ENCODE data around the gene UBE2H. TPM values are rescaled to one million over a fixed set of nuclear protein-coding genes. Genes with fewer than 3 reads are reported as not detected.
A peak's percentile ranks its signal among the peaks of the same experiment; 100 is the strongest.
"Not testable (repeated sequence)": the region's sequence is repeated elsewhere in the genome, so short reads cannot be mapped to it uniquely, and the experiment has no call there.

The UBE2H gene
- total RNA-seq, 2 donors from 2014 or later = 77.9 to 84.2 TPM

DNA sequence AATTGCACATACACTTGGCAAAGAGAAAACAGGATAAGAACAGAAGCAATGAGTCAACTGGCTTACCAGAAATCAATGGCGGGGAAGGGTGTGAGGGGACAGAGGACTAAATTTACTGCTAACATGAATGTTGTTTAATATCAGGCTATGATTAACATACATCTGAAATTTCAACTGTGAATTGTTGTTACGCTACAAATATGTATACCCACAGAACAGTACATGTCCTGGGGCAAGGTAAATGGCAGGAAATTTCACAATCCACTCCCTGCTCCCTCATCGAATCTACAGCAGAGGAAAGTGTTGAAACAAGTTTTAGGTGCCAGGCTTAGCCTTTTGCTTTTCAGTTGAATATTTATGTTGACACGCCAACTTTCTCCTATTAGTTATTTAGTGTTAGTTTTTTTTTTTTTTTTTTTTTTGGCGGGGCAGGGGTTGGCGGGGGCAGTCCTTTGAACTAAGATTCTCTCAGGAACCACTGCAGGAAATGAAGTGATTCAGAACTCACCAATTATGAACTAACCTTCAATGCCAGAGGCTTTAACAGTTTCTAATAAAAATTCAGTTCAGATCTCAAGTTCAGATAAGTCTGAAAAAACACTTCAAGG lies 99.0 kb downstream of the UBE2H start:
- H3K27ac Mint-ChIP-seq = peak overlapping the region; percentile 70
- no peak for DNase-seq

DNA sequence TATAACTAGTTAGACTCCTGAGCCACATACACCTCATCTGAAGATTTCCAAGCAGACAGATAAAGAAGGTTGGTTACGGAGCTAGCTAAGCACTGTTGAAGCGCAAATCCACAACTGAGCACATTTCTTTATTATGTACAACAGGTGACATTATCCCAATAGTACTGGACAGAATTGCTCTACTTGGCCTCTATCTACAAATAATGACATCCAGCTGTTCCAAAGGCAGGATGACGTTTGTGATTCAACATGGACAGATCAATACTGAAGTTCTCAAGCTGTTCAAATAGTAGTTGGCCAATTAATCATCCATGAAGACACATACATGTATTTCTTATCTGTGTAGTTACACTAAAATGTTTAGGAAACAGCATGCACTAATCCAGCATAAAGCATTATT lies 101.0 kb downstream of the UBE2H start:
- ATAC-seq (no peak), DNase-seq (no peak)
- H3K36me3 Mint-ChIP-seq (ENCODE audit: low read depth) = peaks cover 6% of the 10 kb centered on the region
- peaks cover 44% of the 10 kb centered on the region for H3K4me1 Mint-ChIP-seq
- no peak overlapping the region for H3K27ac Mint-ChIP-seq
- no peak overlapping the region for H3K4me3 Mint-ChIP-seq
- no peaks in the 10 kb centered on the region for H3K27me3 Mint-ChIP-seq
- no peaks in the 10 kb centered on the region for H3K9me3 ChIP-seq (ENCODE audit: control insufficient read depth, low read length, poor library complexity, severe bottlenecking)

More for the DNA sequence above, 99.0 kb downstream of the UBE2H start:
- H3K9me3 ChIP-seq (ENCODE audit: control insufficient read depth, low read length, poor library complexity, severe bottlenecking) = no peaks in the 10 kb centered on the region
- Mint-ChIP-seq H3K36me3 (ENCODE audit: low read depth) (peaks cover 4% of the 10 kb centered on the region), H3K4me3 (no peak overlapping the region), H3K4me1 (peaks cover 47% of the 10 kb centered on the region), H3K27me3 (no peaks in the 10 kb centered on the region)
- no peak for ATAC-seq

GRCh38 chr7:129851174-129851573 lies 101.6 kb downstream of the UBE2H start:
- H3K27ac Mint-ChIP-seq = no peak overlapping the region
- no peak overlapping the region for H3K4me3 Mint-ChIP-seq
- no peak for DNase-seq
- peaks cover 6% of the 10 kb centered on the region for H3K36me3 Mint-ChIP-seq (ENCODE audit: low read depth)
- no peaks in the 10 kb centered on the region for H3K27me3 Mint-ChIP-seq
- H3K4me1 Mint-ChIP-seq = peaks cover 43% of the 10 kb centered on the region
- ATAC-seq = no peak
- no peaks in the 10 kb centered on the region for H3K9me3 ChIP-seq (ENCODE audit: control insufficient read depth, low read length, poor library complexity, severe bottlenecking)

DNA sequence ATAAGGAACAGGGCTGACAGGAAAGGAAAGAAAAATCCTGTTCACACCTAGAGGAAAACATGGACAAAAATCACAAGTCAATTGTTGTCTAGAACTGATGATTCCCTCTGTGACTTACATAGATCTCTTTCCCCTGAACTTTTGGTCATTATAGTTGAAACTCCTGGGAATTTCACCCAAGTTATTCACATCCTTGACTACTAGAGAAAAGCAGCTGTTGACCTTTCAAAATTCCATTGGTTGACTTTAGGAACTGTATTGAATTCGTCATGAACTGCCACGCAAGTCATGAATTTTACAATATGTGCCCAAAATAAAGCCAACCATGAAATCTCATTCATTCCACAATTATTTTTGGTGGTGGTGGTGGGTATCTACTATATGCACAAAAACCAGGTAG lies 104.3 kb downstream of the UBE2H start:
- Mint-ChIP-seq H3K27ac (peak overlapping the region; percentile 49), H3K4me3 (no peak overlapping the region), H3K36me3 (ENCODE audit: low read depth) (peaks cover 4% of the 10 kb centered on the region), H3K4me1 (peaks cover 35% of the 10 kb centered on the region), H3K27me3 (no peaks in the 10 kb centered on the region)
- ATAC-seq (no peak), DNase-seq (no peak)
- no peaks in the 10 kb centered on the region for H3K9me3 ChIP-seq (ENCODE audit: control insufficient read depth, low read length, poor library complexity, severe bottlenecking)

GRCh38 chr7:129845972-129846327 lies 106.8 kb downstream of the UBE2H start:
- H3K27ac Mint-ChIP-seq = no peak overlapping the region
- H3K36me3 Mint-ChIP-seq (ENCODE audit: low read depth) = peaks cover 4% of the 10 kb centered on the region

GRCh38 chr7:129845178-129845971 lies 107.4 kb downstream of the UBE2H start:
- Mint-ChIP-seq H3K4me1 (peaks cover 34% of the 10 kb centered on the region), H3K27me3 (no peaks in the 10 kb centered on the region), H3K4me3 (no peak overlapping the region), H3K36me3 (ENCODE audit: low read depth) (peaks cover 4% of the 10 kb centered on the region), H3K27ac (peak overlapping the region; percentile 57)
- no peak for ATAC-seq
- DNase-seq = no peak
- H3K9me3 ChIP-seq (ENCODE audit: control insufficient read depth, low read length, poor library complexity, severe bottlenecking) = no peaks in the 10 kb centered on the region

More at GRCh38 chr7:129845972-129846327, 106.8 kb downstream of the UBE2H start:
- no peaks in the 10 kb centered on the region for H3K27me3 Mint-ChIP-seq
- no peak for DNase-seq
- no peak for ATAC-seq
- no peaks in the 10 kb centered on the region for H3K9me3 ChIP-seq (ENCODE audit: control insufficient read depth, low read length, poor library complexity, severe bottlenecking)
- no peak overlapping the region for H3K4me3 Mint-ChIP-seq
- peaks cover 34% of the 10 kb centered on the region for H3K4me1 Mint-ChIP-seq

DNA sequence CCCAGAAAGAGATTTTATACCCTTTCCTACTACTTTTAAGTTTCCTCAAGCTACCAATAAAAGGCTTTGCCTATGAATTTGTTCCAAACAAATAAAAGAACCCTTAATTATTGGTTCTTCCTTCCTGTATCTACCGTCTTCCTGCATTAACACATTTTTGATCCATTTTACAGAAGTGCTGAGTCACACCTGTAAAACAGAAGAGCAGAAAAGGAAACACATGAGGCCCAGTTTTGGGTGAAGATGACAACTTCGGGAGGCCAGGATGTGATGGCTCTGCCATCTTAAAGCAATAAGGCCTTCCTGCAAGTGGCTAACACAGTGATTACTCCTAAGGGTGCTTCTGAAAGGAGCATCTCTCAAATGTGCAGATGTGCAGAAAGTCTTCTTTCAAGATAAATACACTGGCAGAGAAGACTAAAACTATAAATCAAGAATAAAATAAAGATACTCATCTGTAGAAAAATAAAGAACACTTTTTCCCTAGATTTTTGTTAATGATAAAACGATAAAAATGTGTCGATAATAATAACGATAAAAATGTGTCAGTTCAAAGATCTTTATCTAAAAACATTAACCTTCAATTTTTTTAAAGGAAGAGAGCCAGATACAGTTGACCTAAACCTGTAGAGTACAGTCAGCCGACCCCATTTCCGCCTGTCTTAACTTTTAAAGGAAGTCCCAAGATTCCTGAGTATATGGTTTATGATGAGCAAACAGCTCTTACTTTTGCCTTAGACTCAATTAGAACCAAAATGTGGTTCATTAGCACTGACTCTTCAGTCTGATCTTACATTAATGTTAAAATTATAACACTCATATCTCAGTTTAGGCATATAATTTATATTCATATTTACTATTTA lies 108.6 kb downstream of the UBE2H start:
- peaks cover 33% of the 10 kb centered on the region for H3K4me1 Mint-ChIP-seq
- ATAC-seq = no peak
- H3K4me3 Mint-ChIP-seq = no peak overlapping the region

GRCh38 chr7:129843365-129843898 lies 109.3 kb downstream of the UBE2H start:
- ATAC-seq (no peak), DNase-seq (no peak)
- no peaks in the 10 kb centered on the region for H3K27me3 Mint-ChIP-seq
- H3K9me3 ChIP-seq (ENCODE audit: control insufficient read depth, low read length, poor library complexity, severe bottlenecking) = no peaks in the 10 kb centered on the region
- peaks cover 33% of the 10 kb centered on the region for H3K4me1 Mint-ChIP-seq
- H3K4me3 Mint-ChIP-seq = peak overlapping the region; percentile 59
- H3K27ac Mint-ChIP-seq = peak overlapping the region; percentile 57
- peaks cover 2% of the 10 kb centered on the region for H3K36me3 Mint-ChIP-seq (ENCODE audit: low read depth)

More for the DNA sequence above, 108.6 kb downstream of the UBE2H start:
- no peaks in the 10 kb centered on the region for H3K9me3 ChIP-seq (ENCODE audit: control insufficient read depth, low read length, poor library complexity, severe bottlenecking)
- Mint-ChIP-seq H3K27me3 (no peaks in the 10 kb centered on the region), H3K36me3 (ENCODE audit: low read depth) (peaks cover 2% of the 10 kb centered on the region), H3K27ac (peak overlapping the region; percentile 57)
- DNase-seq = no peak

DNA sequence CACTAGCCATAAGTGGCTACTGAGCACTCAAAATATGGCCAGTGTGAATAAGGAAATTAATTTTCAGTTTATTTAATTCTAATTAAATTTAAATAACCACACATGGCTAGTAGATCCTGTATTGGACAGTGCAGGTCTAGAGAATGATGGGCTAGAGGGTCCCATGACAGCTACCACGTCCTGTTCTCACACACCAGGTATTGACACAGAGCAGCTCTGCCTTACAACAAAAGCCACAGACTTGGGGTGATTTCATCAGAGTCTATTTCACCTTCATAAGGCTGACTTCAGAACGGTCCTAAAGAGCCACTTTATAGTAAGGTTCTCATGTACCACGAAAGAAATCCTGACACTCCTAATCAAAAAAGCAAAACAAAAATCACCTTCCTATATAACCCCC lies 111.3 kb downstream of the UBE2H start:
- DNase-seq = no peak
- H3K4me3 Mint-ChIP-seq = no peak overlapping the region
- peaks cover 3% of the 10 kb centered on the region for H3K36me3 Mint-ChIP-seq (ENCODE audit: low read depth)
- H3K9me3 ChIP-seq (ENCODE audit: control insufficient read depth, low read length, poor library complexity, severe bottlenecking) = no peaks in the 10 kb centered on the region
- H3K4me1 Mint-ChIP-seq = peaks cover 30% of the 10 kb centered on the region
- H3K27me3 Mint-ChIP-seq = no peaks in the 10 kb centered on the region
- peak; percentile 39 for ATAC-seq
- H3K27ac Mint-ChIP-seq = no peak overlapping the region

DNA sequence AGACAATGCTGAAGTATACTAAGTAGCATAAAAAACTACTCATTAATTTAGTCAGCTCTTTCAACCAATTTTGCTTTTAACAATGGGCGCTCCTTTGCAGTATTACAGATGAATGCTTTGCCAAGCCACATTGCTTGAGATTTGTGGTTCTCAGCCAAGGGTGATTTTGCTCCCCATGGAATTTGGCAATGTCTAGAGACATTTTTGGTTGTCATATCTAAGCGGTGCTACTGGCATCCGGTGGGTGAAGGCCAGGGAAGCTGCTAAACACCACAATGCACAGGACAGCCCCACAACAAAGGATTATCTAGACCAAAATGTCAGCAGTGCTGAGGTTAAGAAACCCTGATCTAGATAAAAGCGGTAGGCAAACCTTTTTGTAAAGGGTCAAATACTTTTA lies 112.0 kb downstream of the UBE2H start:
- Mint-ChIP-seq H3K36me3 (ENCODE audit: low read depth) (peaks cover 5% of the 10 kb centered on the region), H3K27ac (peak overlapping the region; percentile 79), H3K4me3 (peak overlapping the region; percentile 36), H3K4me1 (peaks cover 31% of the 10 kb centered on the region), H3K27me3 (no peaks in the 10 kb centered on the region)
- ATAC-seq (peak; percentile 50), DNase-seq (no peak)
- H3K9me3 ChIP-seq (ENCODE audit: control insufficient read depth, low read length, poor library complexity, severe bottlenecking) = no peaks in the 10 kb centered on the region

DNA sequence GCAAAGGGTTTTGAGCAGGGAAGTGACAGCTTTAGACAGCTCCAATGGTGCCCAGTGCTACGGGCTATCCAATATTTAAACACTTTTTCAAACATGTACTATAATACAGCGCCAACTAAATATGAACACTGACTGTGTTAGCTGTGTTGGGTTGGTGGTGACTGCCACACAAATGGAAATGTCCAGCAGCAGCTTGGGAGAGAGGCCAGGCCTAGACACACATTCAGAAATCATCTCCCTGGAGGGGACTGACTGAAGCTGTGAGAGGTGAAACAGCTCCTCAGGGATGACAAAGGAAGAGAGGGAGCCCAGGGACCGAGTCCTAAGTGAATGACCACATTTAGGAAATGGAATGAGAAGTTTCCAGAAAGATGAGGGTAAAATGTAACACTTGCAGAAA lies 115.8 kb downstream of the UBE2H start:
- DNase-seq (no peak), ATAC-seq (no peak)
- Mint-ChIP-seq H3K27ac (peak overlapping the region; percentile 87), H3K4me1 (peaks cover 24% of the 10 kb centered on the region), H3K27me3 (no peaks in the 10 kb centered on the region), H3K36me3 (ENCODE audit: low read depth) (peaks cover 8% of the 10 kb centered on the region), H3K4me3 (no peak overlapping the region)
- no peaks in the 10 kb centered on the region for H3K9me3 ChIP-seq (ENCODE audit: control insufficient read depth, low read length, poor library complexity, severe bottlenecking)

- H3K27me3 Mint-ChIP-seq = no peaks in the 10 kb centered on the region
- no peak overlapping the region for H3K4me3 Mint-ChIP-seq
- peaks cover 20% of the 10 kb centered on the region for H3K4me1 Mint-ChIP-seq
- peaks cover 8% of the 10 kb centered on the region for H3K36me3 Mint-ChIP-seq (ENCODE audit: low read depth)
- H3K9me3 ChIP-seq (ENCODE audit: control insufficient read depth, low read length, poor library complexity, severe bottlenecking) = no peaks in the 10 kb centered on the region
- H3K27ac Mint-ChIP-seq = peak overlapping the region; percentile 87
- no peak for ATAC-seq
- no peak for DNase-seq
Measured at GRCh38 chr7:129835569-129835968, 117.2 kb downstream of the UBE2H start.

GRCh38 chr7:129833353-129833752 lies 119.4 kb downstream of the UBE2H start:
- H3K27ac Mint-ChIP-seq; H3K36me3 Mint-ChIP-seq (ENCODE audit: low read depth); H3K9me3 ChIP-seq (ENCODE audit: control insufficient read depth, low read length, poor library complexity, severe bottlenecking); ATAC-seq; H3K4me3 Mint-ChIP-seq; H3K27me3 Mint-ChIP-seq; DNase-seq: not testable (repeated sequence)
- peaks cover 24% of the 10 kb centered on the region for H3K4me1 Mint-ChIP-seq
